Measurements from ENCODE around the gene KRTAP12-3. TPM values are rescaled to one million over a fixed set of nuclear protein-coding genes. Genes with fewer than 3 reads are reported as not detected.
A peak's percentile ranks its signal among the peaks of the same experiment; 100 is the strongest.

KRTAP12-3 gene
- total and polyA plus RNA-seq, 3 donors from 2014 or later = not detected

DNA sequence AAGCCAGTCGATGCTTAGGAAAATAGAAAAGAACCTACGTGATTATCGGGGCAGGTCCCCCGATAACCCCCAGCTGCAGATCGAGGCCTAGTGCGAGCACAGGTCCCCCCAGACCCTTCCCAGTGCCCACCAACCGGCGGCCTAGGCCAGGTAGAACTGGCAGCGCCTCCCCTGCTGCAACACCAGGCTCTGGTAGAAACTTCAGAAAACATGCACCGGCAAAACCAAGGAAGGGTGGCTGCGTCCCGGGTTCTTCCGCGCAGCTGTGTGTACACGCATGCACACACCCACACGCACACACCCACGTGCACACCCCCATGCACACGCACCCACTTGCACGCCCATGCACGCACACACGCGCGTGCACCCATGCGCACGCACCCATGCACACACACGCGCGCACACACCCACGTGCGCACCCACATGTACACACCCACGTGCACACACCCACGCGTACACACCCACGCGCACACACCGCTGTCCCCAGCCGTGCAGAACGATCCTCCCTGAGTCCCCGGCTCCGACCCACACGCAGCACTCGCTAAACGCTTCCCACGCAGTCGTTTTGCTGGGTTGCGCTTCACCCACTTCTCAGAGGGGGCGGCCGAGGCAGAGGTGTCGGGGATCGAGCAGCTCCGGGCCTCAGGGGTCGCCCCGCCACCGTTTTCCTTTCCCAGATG lies 48.4 kb downstream of the KRTAP12-3 start:
- intact Hi-C loops (cut with DNase I; ENCODE audit: low total_unique reads) = no loop called here
- Histone ChIP-seq H3K27me3 (no peaks in the 10 kb centered on the region), H3K4me1 (peaks cover 9% of the 10 kb centered on the region), H3K9me3 (no peaks in the 10 kb centered on the region), H3K36me3 (ENCODE audit: low read depth, missing control alignments) (no peaks in the 10 kb centered on the region), H3K27ac (no peak overlapping the region), H3K4me3 (no peak overlapping the region)
- DNase-seq = peak; percentile 9
- TF ChIP-seq, protein P1, sequence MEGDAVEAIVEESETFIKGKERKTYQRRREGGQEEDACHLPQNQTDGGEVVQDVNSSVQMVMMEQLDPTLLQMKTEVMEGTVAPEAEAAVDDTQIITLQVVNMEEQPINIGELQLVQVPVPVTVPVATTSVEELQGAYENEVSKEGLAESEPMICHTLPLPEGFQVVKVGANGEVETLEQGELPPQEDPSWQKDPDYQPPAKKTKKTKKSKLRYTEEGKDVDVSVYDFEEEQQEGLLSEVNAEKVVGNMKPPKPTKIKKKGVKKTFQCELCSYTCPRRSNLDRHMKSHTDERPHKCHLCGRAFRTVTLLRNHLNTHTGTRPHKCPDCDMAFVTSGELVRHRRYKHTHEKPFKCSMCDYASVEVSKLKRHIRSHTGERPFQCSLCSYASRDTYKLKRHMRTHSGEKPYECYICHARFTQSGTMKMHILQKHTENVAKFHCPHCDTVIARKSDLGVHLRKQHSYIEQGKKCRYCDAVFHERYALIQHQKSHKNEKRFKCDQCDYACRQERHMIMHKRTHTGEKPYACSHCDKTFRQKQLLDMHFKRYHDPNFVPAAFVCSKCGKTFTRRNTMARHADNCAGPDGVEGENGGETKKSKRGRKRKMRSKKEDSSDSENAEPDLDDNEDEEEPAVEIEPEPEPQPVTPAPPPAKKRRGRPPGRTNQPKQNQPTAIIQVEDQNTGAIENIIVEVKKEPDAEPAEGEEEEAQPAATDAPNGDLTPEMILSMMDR (IDR thresholded peaks at IDR 0.05) = no peak
- no peak for TF ChIP-seq POLR2A (IDR thresholded peaks at IDR 0.05)
- WGBS, 2 donors = 4 to 6% methylated on average over 27 to 54 of the region's 54 CpGs

DNA sequence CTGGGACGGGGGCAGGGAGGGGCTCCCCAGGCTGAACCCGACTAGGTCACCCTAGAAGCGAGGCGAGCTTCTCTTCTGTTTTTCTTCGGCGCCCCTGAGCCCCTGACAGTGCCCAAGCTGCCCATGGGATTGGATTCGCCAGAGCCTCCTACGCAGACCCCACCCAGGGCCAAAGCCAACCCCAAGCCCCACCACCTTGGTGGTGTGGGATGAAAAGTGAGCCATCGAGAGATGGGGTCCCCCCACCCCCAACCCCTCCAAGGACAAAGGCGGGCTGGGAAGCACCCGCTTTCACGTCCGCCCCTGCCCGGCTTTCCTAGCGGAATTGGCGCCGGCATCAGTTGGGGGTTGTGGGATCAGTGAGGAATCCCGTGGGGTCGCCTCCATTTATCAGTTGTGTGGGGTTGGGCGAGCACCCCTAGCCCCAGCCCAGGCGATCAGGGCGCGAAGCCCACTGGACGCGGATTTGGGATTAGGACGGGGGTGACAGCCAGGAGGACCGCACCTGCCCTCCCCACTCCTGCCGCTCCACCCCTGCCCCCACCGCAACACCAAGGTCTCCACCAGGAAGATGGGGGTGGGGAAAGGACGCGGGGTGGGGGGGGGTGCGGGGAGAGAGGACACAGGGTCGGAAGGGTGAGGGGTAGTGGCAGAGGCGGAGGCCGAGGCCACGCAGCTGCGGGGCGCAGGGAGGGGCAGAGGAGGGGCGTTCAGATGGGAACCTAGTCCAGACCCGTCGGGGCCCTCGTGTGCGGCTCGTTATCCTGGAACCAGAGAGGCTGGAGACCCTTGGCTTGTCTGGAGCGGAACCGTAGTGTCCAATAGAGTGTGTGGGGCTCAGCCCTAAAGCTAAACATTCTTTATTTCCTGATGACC lies 49.2 kb downstream of the KRTAP12-3 start:
- Histone ChIP-seq H3K4me1 (peaks cover 13% of the 10 kb centered on the region), H3K27me3 (no peaks in the 10 kb centered on the region), H3K4me3 (no peak overlapping the region), H3K27ac (no peak overlapping the region), H3K36me3 (ENCODE audit: low read depth, missing control alignments) (no peaks in the 10 kb centered on the region), H3K9me3 (no peaks in the 10 kb centered on the region)
- intact Hi-C loops (cut with DNase I; ENCODE audit: low total_unique reads) = no loop called here
- WGBS, 2 donors = 0 to 1% methylated on average over 15 to 46 of the region's 46 CpGs
- DNase-seq = no peak
- no peak for TF ChIP-seq POLR2A (IDR thresholded peaks at IDR 0.05)
- TF ChIP-seq, protein P1 (IDR thresholded peaks at IDR 0.05) = no peak

Small RNA genes lying within 50 kb of the gene (small RNA-seq; reads per million reads assigned to genes)
- 0 reads per million in 2 donors for gene KRTAP12-6P

Other genes starting within 250 kb of the KRTAP12-3 start
- gene LRRC3, start 202.4 kb upstream of the KRTAP12-3 start, total RNA-seq = 10 to 100 TPM in 1 of 2 donors, 1 to 10 TPM in 1; 8.3 to 11.8 TPM
- 4.9 TPM for gene LRRC3, start 202.4 kb upstream of the KRTAP12-3 start, polyA plus RNA-seq (ENCODE audit: insufficient read depth, low read depth, low replicate concordance)
- gene KRTAP10-1, start 117.7 kb upstream of the KRTAP12-3 start, total RNA-seq = not detected
- not detected for gene KRTAP10-1, start 117.7 kb upstream of the KRTAP12-3 start, polyA plus RNA-seq (ENCODE audit: insufficient read depth, low read depth, low replicate concordance)
- not detected for gene KRTAP10-2, start 106.4 kb upstream of the KRTAP12-3 start, total RNA-seq
- not detected for gene KRTAP10-2, start 106.4 kb upstream of the KRTAP12-3 start, polyA plus RNA-seq (ENCODE audit: insufficient read depth, low read depth, low replicate concordance)
- gene KRTAP10-3, start 99.1 kb upstream of the KRTAP12-3 start, total RNA-seq = not detected
- not detected for gene KRTAP10-3, start 99.1 kb upstream of the KRTAP12-3 start, polyA plus RNA-seq (ENCODE audit: insufficient read depth, low read depth, low replicate concordance)
- gene KRTAP10-4, start 84.2 kb upstream of the KRTAP12-3 start, total RNA-seq = under 1 TPM in 1 of 2 donors, not detected in 1; 0.24 TPM
- not detected for gene KRTAP10-4, start 84.2 kb upstream of the KRTAP12-3 start, polyA plus RNA-seq (ENCODE audit: insufficient read depth, low read depth, low replicate concordance)
- not detected for gene KRTAP10-5, start 77.3 kb upstream of the KRTAP12-3 start, total RNA-seq
- not detected for gene KRTAP10-5, start 77.3 kb upstream of the KRTAP12-3 start, polyA plus RNA-seq (ENCODE audit: insufficient read depth, low read depth, low replicate concordance)
- not detected for gene KRTAP10-6, start 65.4 kb upstream of the KRTAP12-3 start, total RNA-seq
- not detected for gene KRTAP10-6, start 65.4 kb upstream of the KRTAP12-3 start, polyA plus RNA-seq (ENCODE audit: insufficient read depth, low read depth, low replicate concordance)
- under 1 TPM in 1 of 2 donors, not detected in 1; 0.31 TPM for gene KRTAP10-7, start 57.3 kb upstream of the KRTAP12-3 start, total RNA-seq
- not detected for gene KRTAP10-7, start 57.3 kb upstream of the KRTAP12-3 start, polyA plus RNA-seq (ENCODE audit: insufficient read depth, low read depth, low replicate concordance)
- not detected for gene KRTAP10-8, start 45.9 kb upstream of the KRTAP12-3 start, total RNA-seq
- gene KRTAP10-8, start 45.9 kb upstream of the KRTAP12-3 start, polyA plus RNA-seq (ENCODE audit: insufficient read depth, low read depth, low replicate concordance) = not detected
- not detected for gene KRTAP10-9, start 30.8 kb upstream of the KRTAP12-3 start, total RNA-seq
- not detected for gene KRTAP10-9, start 30.8 kb upstream of the KRTAP12-3 start, polyA plus RNA-seq (ENCODE audit: insufficient read depth, low read depth, low replicate concordance)
- gene KRTAP10-10, start 20.6 kb upstream of the KRTAP12-3 start, total RNA-seq = not detected
- not detected for gene KRTAP10-10, start 20.6 kb upstream of the KRTAP12-3 start, polyA plus RNA-seq (ENCODE audit: insufficient read depth, low read depth, low replicate concordance)
- under 1 TPM in 1 of 2 donors, not detected in 1; 0.37 TPM for gene KRTAP10-11, start 11.5 kb upstream of the KRTAP12-3 start, total RNA-seq
- gene KRTAP10-11, start 11.5 kb upstream of the KRTAP12-3 start, polyA plus RNA-seq (ENCODE audit: insufficient read depth, low read depth, low replicate concordance) = not detected
- gene KRTAP12-4, start 3.3 kb upstream of the KRTAP12-3 start, total RNA-seq = not detected
- gene KRTAP12-4, start 3.3 kb upstream of the KRTAP12-3 start, polyA plus RNA-seq (ENCODE audit: insufficient read depth, low read depth, low replicate concordance) = not detected
- gene KRTAP12-2, start 9.0 kb downstream of the KRTAP12-3 start, total RNA-seq = under 1 TPM in 1 of 2 donors, not detected in 1; 0.79 TPM
- not detected for gene KRTAP12-2, start 9.0 kb downstream of the KRTAP12-3 start, polyA plus RNA-seq (ENCODE audit: insufficient read depth, low read depth, low replicate concordance)
- not detected for gene KRTAP12-1, start 24.2 kb downstream of the KRTAP12-3 start, total RNA-seq
- not detected for gene KRTAP12-1, start 24.2 kb downstream of the KRTAP12-3 start, polyA plus RNA-seq (ENCODE audit: insufficient read depth, low read depth, low replicate concordance)
- not detected for gene KRTAP10-12, start 39.2 kb downstream of the KRTAP12-3 start, total RNA-seq
- not detected for gene KRTAP10-12, start 39.2 kb downstream of the KRTAP12-3 start, polyA plus RNA-seq (ENCODE audit: insufficient read depth, low read depth, low replicate concordance)
- under 1 TPM; 0.55 to 0.62 TPM for gene TSPEAR, start 53.6 kb downstream of the KRTAP12-3 start, total RNA-seq
- 0.53 TPM for gene TSPEAR, start 53.6 kb downstream of the KRTAP12-3 start, polyA plus RNA-seq (ENCODE audit: insufficient read depth, low read depth, low replicate concordance)
- 10 to 100 TPM; 73.6 to 82.8 TPM for gene UBE2G2, start 143.9 kb downstream of the KRTAP12-3 start, total RNA-seq
- gene UBE2G2, start 143.9 kb downstream of the KRTAP12-3 start, polyA plus RNA-seq (ENCODE audit: insufficient read depth, low read depth, low replicate concordance) = 38.9 TPM
- gene SUMO3, start 160.1 kb downstream of the KRTAP12-3 start, total RNA-seq = 10 to 100 TPM; 69.9 to 87.9 TPM
- 93.0 TPM for gene SUMO3, start 160.1 kb downstream of the KRTAP12-3 start, polyA plus RNA-seq (ENCODE audit: insufficient read depth, low read depth, low replicate concordance)
- gene PTTG1IP, start 215.8 kb downstream of the KRTAP12-3 start, total RNA-seq = 100 to 1,000 TPM; 190 to 195 TPM
- gene PTTG1IP, start 215.8 kb downstream of the KRTAP12-3 start, polyA plus RNA-seq (ENCODE audit: insufficient read depth, low read depth, low replicate concordance) = 171 TPM

All from testis (tissue), 3 donors.